ENCODE data around the gene SYT15.

DNA sequence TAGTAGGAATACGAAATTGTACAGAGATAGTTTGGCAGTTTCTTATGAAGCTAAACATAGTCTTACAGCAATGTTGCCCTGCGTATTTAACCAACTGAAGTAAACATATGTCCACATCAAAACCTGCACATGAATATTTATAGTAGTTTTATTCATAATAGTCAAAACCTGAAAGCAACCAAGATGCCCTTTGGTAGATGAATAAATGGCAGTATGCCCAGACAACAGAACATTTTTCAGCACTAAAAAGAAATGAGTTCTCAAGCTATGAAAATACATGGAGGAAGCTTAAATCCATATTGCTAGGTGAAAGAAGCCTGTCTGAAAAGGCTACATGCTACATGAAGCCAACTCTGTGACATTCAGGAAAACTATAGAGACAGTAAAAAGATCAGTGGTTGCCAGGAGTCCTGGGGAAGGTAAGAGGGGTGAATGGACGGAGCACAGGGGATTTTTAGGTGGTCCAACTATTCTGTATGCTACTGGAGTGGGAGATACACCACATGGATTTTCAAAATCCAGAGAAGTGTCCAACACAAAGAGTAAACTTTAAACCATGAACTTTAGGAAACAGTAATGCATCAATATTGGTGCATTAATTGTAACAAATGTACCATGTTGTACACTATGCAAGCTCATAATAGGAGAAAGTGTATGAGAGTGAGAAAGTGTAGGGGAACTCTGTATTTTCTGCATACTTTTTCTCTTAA lies 40.1 kb upstream of the SYT15 start:
- TF ChIP-seq, protein P1, sequence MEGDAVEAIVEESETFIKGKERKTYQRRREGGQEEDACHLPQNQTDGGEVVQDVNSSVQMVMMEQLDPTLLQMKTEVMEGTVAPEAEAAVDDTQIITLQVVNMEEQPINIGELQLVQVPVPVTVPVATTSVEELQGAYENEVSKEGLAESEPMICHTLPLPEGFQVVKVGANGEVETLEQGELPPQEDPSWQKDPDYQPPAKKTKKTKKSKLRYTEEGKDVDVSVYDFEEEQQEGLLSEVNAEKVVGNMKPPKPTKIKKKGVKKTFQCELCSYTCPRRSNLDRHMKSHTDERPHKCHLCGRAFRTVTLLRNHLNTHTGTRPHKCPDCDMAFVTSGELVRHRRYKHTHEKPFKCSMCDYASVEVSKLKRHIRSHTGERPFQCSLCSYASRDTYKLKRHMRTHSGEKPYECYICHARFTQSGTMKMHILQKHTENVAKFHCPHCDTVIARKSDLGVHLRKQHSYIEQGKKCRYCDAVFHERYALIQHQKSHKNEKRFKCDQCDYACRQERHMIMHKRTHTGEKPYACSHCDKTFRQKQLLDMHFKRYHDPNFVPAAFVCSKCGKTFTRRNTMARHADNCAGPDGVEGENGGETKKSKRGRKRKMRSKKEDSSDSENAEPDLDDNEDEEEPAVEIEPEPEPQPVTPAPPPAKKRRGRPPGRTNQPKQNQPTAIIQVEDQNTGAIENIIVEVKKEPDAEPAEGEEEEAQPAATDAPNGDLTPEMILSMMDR (conservative IDR thresholded peaks at IDR 0.05; ENCODE audit: low read depth, low read length): no peak
- no peak for TF ChIP-seq EZH2 (IDR thresholded peaks at IDR 0.05; ENCODE audit: borderline replicate concordance, low read depth, low read length, poor library complexity, severe bottlenecking)

Data from A673 (cell line).